HG03558 (cell line): ENCODE data around the gene RNF135.
"Not testable (repeated sequence)": the region's sequence is repeated elsewhere in the genome, so short reads cannot be mapped to it uniquely, and the experiment has no call there.

Experiments
- ATAC-seq: cut with Tn5 transposase; IDR thresholded peaks from one replicate; pipeline ENCODE4 v1.9.1; 2021; ENCODE audit warnings: moderate number of reproducible peaks; ENCODE audit not compliant: unreplicated experiment; ENCODE audit errors: extremely low read depth

The RNF135 gene, protein sequence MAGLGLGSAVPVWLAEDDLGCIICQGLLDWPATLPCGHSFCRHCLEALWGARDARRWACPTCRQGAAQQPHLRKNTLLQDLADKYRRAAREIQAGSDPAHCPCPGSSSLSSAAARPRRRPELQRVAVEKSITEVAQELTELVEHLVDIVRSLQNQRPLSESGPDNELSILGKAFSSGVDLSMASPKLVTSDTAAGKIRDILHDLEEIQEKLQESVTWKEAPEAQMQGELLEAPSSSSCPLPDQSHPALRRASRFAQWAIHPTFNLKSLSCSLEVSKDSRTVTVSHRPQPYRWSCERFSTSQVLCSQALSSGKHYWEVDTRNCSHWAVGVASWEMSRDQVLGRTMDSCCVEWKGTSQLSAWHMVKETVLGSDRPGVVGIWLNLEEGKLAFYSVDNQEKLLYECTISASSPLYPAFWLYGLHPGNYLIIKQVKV

DNA sequence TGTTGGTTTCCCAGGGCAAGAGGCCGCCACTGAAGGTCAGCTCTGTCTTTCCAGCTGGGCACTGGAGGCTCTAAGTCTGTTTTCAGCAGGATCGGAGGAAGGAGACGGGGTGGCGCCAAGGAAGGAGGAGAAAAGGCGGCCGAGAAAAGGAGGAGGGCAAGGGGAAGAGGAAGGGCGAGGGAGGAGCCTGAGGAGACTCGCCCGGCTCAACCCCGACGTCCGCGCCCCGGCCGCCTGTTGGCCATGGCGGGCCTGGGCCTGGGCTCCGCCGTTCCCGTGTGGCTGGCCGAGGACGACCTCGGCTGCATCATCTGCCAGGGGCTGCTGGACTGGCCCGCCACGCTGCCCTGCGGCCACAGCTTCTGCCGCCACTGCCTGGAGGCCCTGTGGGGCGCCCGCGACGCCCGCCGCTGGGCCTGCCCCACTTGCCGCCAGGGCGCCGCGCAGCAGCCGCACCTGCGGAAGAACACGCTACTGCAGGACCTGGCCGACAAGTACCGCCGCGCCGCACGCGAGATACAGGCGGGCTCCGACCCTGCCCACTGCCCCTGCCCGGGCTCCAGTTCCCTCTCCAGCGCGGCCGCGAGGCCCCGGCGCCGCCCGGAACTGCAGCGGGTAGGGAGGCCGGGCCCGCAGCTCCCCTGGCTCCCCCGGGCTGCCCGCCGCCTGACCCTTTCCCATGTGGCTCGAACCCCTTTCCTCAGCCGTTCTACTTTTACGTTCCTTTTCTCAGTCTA is at the start of gene RNF135:
RNF135 (plus strand) TSS at position 209 of the 737 bp plus-strand sequence; CDS start at position 244, 35 bp downstream.
- no peak for ATAC-seq

GRCh38 chr17:30921544-30922196 is 49.2 kb upstream of the RNF135 start, which contains the start of gene ADAP2:
Gene ADAP2, plus strand, starts transcription at chr17:30921945. Its CDS starts 70 bp downstream, at chr17:30922015.
- no peak for ATAC-seq

DNA sequence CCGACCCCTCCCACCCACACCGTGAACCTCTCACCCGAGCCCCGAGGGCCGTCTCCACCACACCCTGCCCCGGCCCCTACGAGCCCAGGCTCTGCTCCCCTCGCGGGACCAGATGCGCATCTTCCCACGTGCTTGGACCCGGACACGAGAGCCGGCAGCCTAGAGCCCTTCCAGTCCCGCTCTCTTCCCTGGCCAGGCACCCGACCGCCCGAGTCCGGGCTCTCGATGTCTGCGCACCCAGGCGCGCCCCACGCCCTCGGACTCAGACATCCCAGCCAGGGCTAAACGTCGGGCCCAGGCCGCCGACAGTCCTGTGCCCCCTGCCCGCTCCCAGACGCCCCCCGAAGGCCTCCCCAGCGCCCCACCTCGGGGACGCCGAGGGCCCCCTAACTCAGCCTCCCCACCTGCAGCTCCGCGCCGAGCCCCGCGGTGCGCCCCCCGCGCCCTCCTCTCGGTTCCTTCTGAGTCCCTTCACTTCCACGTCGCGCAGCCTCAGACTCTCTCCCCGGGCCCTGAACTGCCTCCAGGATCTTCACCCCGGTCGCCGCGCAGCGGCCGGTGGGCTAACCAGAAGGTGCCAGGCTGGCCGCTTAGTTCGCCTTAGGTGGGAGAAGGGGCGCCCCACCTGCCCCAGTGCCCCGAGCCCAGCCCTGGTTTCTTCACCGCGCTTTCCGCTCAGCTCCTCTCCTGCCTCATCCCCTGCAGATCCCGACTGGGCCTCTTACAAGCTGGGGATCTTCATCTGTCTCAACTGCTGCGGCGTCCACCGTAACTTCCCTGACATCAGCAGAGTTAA is 48.4 kb upstream of the RNF135 start:
- ATAC-seq: no peak

GRCh38 chr17:30924341-30924740 is 46.5 kb upstream of the RNF135 start:
- ATAC-seq: no peak

GRCh38 chr17:30926516-30926915 is 44.3 kb upstream of the RNF135 start:
- no peak for ATAC-seq

GRCh38 chr17:30927756-30928155 is 43.1 kb upstream of the RNF135 start:
- ATAC-seq: no peak

- ATAC-seq: no peak
These were observed 42.3 kb upstream of the RNF135 start for GRCh38 chr17:30928584-30928983.

DNA sequence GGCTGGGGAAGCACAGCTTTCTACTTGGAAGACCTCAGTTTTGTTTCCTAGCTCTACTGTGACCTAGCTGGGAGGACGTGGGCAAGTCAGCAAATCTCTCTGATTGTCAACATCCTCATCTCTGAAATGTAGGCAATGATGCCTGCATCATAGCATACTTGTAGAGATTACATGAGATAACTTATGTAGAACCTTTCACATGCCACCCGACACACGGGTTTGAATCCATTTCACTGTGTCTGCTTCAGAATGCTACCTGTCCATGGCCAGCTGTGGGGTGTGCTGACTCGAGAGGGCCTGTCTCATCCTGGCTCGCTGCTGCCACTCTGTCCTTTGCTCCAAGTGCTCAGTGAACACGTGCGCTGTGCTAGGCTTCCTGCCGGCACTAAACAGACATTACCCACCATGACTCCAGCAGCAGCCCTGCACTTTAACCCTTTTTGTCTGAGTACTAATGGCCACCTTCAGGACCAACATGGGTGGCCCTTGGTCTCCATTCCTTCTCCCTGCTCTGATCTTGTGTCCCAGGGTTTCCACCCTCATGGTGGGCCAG is 41.7 kb upstream of the RNF135 start:
- no peak for ATAC-seq

GRCh38 chr17:30929861-30930260 is 41.0 kb upstream of the RNF135 start:
- ATAC-seq: not testable (repeated sequence)

DNA sequence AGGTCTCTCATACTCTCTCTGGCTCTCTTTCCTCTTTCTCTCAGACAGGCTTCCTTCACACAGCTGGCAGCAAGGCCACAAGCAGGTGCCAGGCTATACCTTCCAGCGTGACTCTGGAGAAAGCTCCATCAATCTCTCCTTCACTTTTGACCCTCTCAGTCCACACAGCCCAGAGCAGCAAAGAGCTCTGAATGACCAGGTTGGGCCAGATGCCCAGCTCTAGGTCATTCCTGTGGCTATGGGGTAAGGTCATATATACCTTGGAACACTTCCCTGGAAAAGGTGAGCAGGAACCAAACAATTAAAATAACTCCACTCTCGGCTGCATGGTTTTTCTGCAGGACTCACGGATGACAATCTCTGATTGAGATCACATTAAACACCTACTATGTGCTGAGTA is 40.3 kb upstream of the RNF135 start:
- ATAC-seq: no peak

DNA sequence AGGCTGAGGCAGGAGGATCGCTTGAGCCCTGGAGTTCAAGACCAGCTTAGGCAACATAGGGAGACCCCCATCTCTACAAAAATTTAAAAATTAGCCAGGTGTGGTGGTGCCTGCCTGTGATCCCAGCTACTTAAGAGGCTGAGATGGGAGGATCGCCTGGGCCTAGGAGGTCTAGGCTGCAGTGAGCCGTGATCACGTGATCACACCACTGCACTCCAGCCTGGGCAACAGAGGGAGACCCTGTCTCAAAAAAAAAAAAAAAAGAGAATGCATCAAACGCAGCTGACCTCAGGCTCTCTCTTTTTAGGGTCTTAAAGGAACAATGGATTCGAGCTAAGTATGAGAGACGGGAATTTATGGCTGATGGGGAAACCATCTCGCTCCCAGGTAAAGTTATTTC is 39.3 kb upstream of the RNF135 start:
- ATAC-seq: not testable (repeated sequence)

DNA sequence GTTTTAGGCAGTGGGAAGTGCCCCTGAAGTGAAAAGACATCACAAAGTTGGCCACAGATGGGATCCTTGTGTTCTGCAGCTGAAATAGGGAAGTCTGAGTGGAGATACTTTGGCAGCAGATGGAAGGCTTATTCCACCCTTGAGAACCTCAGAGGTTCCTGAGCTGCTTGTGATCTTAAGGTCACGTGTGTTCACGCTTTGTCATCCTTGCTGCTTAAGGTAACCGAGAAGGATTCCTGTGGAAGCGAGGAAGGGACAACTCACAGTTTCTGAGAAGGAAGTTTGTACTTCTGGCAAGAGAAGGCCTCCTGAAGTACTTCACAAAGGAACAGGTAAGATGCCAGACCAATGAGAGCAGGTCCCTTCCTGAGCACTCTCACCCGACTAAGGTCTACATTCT is 36.9 kb upstream of the RNF135 start:
- no peak for ATAC-seq

GRCh38 chr17:30939051-30939689 is 31.7 kb upstream of the RNF135 start:
- no peak for ATAC-seq

GRCh38 chr17:30942308-30943079 is 28.3 kb upstream of the RNF135 start:
- no peak for ATAC-seq

- no peak for ATAC-seq
These were observed 23.0 kb upstream of the RNF135 start for GRCh38 chr17:30947796-30948195.

- no peak for ATAC-seq
These were observed 20.6 kb upstream of the RNF135 start for GRCh38 chr17:30950189-30950588.

DNA sequence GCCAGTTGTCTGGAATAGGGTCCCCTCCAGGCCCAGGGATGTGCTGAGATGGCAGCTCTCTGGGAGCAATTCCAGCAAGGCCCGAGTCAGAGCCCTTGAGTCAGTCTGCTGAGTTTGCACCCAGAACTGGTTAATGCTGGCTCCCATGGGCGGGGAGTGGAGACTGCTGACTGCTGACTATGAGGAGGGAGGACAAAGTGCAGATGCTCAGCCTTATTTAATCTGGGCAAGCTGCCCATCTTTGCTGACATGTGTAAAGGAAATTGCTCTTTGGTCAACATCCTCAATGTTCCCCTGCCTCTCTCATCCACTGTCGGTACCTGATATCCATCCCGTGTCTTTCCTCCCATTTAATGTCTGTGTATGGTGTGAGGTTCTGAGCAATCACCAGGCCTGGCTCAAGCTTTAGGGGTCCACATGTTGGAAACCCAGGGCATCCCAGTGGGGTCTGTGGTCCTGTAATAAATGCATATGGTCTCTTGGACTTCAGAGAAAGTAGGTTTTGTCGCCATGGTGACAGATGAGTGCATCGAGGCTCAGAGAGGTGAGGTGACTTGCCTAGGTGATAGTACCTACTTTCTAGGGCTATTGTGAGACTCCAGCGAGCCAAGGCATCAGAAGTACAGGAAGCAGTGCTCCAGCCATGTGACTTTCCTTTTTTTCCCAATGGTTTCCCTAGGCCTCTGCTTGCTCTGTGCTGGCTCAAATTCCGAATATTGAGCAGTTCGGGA is 20.0 kb upstream of the RNF135 start:
- ATAC-seq: no peak
